Measurements from ENCODE around the gene PEX11G. TPM values are rescaled to one million over a fixed set of nuclear protein-coding genes. Genes with fewer than 3 reads are reported as not detected.
A peak's percentile ranks its signal among the peaks of the same experiment; 100 is the strongest.

The PEX11G gene
- total and polyA plus RNA-seq, 10 donors, result 2.3 to 9.6 (median 4.6) TPM

GRCh38 chr19:7505682-7506384 is 17.0 kb upstream of the PEX11G start:
- intact Hi-C loops (cut with DNase I; ENCODE audit: low total_unique reads), result no loop called here
- 2 to 9% (median 6%) methylated on average over 14 to 33 of the region's 33 CpGs for WGBS, 5 donors
- no peak for TF ChIP-seq POLR2A (IDR thresholded peaks at IDR 0.05)
- TF ChIP-seq POLR2AphosphoS5 (IDR thresholded peaks at IDR 0.05), result no peak
- TF ChIP-seq CTCF (IDR thresholded peaks at IDR 0.05 in 8 of 11, conservative IDR thresholded peaks at IDR 0.05 in 3 of 11), result no peak
- Histone ChIP-seq H3K4me1 (peaks cover under 1 to 40% (median 17%) of the 10 kb centered on the region in 6 donors), H3K27me3 (replicated peaks in 1 of 7) (peaks cover 0 to 73% (median 14%) of the 10 kb centered on the region in 7 donors), H3K9me3 (no peaks in the 10 kb centered on the region), H3K27ac (peak overlapping the region in 2 of 8 donors; percentile 5 to 45), H3K36me3 (no peaks in the 10 kb centered on the region), H3K4me3 (peak overlapping the region in 2 of 8 donors; percentile 7 to 45)
- no peak for DNase-seq

- intact Hi-C loops (cut with DNase I; ENCODE audit: low total_unique reads), result no loop called here
- TF ChIP-seq POLR2AphosphoS5 (IDR thresholded peaks at IDR 0.05) (no peak), CTCF (IDR thresholded peaks at IDR 0.05 in 8 of 11, conservative IDR thresholded peaks at IDR 0.05 in 3 of 11) (no peak), POLR2A (IDR thresholded peaks at IDR 0.05) (no peak)
- whole genome bisulfite sequencing, 5 donors, result 23 to 38% (median 30%) methylated on average over 16 to 19 of the region's 19 CpGs
These were observed 16.4 kb upstream of the PEX11G start for GRCh38 chr19:7505288-7505681.

GRCh38 chr19:7504684-7505083 is 15.8 kb upstream of the PEX11G start:
- TF ChIP-seq POLR2AphosphoS5 (IDR thresholded peaks at IDR 0.05), result no peak
- H3K27ac ChIP-seq, result no peak overlapping the region
- H3K27me3 ChIP-seq (replicated peaks in 1 of 7), result peaks cover 0 to 85% (median 18%) of the 10 kb centered on the region in 7 donors
- H3K36me3 ChIP-seq, result no peaks in the 10 kb centered on the region
- H3K4me3 ChIP-seq, result no peak overlapping the region
- intact Hi-C loops (cut with DNase I; ENCODE audit: low total_unique reads), result no loop called here
- H3K9me3 ChIP-seq, result no peaks in the 10 kb centered on the region
- H3K4me1 ChIP-seq, result peaks cover 4 to 44% (median 21%) of the 10 kb centered on the region in 6 donors
- WGBS, 5 donors, result 58 to 87% (median 76%) methylated on average over 6 of the region's 6 CpGs
- no peak for DNase-seq

More at GRCh38 chr19:7505288-7505681, 16.4 kb upstream of the PEX11G start:
- Histone ChIP-seq H3K4me3 (peak overlapping the region in 2 of 8 donors; percentile 7 to 45), H3K9me3 (no peaks in the 10 kb centered on the region), H3K27ac (no peak overlapping the region), H3K4me1 (peaks cover 4 to 44% (median 21%) of the 10 kb centered on the region in 6 donors), H3K36me3 (no peaks in the 10 kb centered on the region), H3K27me3 (replicated peaks in 1 of 7) (peaks cover 0 to 79% (median 18%) of the 10 kb centered on the region in 7 donors)
- DNase-seq, result no peak

GRCh38 chr19:7502552-7502951 is 13.7 kb upstream of the PEX11G start:
- Histone ChIP-seq H3K27me3 (replicated peaks in 1 of 7) (peaks cover 0 to 90% (median 18%) of the 10 kb centered on the region in 7 donors), H3K9me3 (no peaks in the 10 kb centered on the region)
- TF ChIP-seq CTCF (IDR thresholded peaks at IDR 0.05 in 8 of 11, conservative IDR thresholded peaks at IDR 0.05 in 3 of 11) (no peak), POLR2A (IDR thresholded peaks at IDR 0.05) (no peak), POLR2AphosphoS5 (IDR thresholded peaks at IDR 0.05) (no peak)

More at GRCh38 chr19:7502552-7502951, 13.7 kb upstream of the PEX11G start:
- no peak for DNase-seq
- 45 to 77% (median 63%) methylated on average over 2 of the region's 2 CpGs for WGBS, 5 donors
- Histone ChIP-seq H3K4me3 (no peak overlapping the region), H3K27ac (no peak overlapping the region), H3K36me3 (no peaks in the 10 kb centered on the region), H3K4me1 (peaks cover 4 to 37% (median 21%) of the 10 kb centered on the region in 6 donors)
- intact Hi-C loops (cut with DNase I; ENCODE audit: low total_unique reads), result no loop called here

Data from spleen (tissue), 11 donors.